Neural crest cell (in vitro differentiated cells): Measurements from ENCODE around the gene RELN. TPM values are rescaled to one million over a fixed set of nuclear protein-coding genes. Genes with fewer than 3 reads are reported as not detected.

Experiments used
- DNase-seq: peaks from one replicate; pipeline ENCODE4 v3.0.0; 2021; ENCODE audit warnings: low read depth, mixed read lengths, low spot score
- H3K27ac Mint-ChIP-seq: one replicate; pipeline ENCODE4 v1.8.0; 2021; ENCODE audit warnings: mild to moderate bottlenecking, mixed read lengths; ENCODE audit not compliant: unreplicated experiment
- H3K27me3 Mint-ChIP-seq: 2 replicates; pipeline ENCODE4 v1.8.0; 2021; ENCODE audit warnings: low read depth, mild to moderate bottlenecking, mixed read lengths
- H3K36me3 Mint-ChIP-seq: 2 replicates; pipeline ENCODE4 v1.8.0; 2021; ENCODE audit warnings: low read depth, mild to moderate bottlenecking, mixed read lengths
- H3K4me1 Mint-ChIP-seq: 2 replicates; pipeline ENCODE4 v1.8.0; 2021; ENCODE audit warnings: mixed read lengths
- H3K4me3 Mint-ChIP-seq: one replicate; pipeline ENCODE4 v1.8.0; 2021; ENCODE audit warnings: mild to moderate bottlenecking, mixed read lengths
- H3K9me3 Mint-ChIP-seq: 2 replicates; pipeline ENCODE4 v1.8.0; 2021; ENCODE audit warnings: mixed read lengths
- total RNA-seq: library from RNA; stranded (reverse); gene quantifications from 2 replicates; pipeline ENCODE4 v1.2.1, GENCODE V29; 2021
- TF ChIP-seq, protein P1 (sequence below): fragments of 200-600 bp; sonication (generic); conservative IDR thresholded peaks from 2 replicates; pipeline ENCODE4 v1.5.0; 2021; ENCODE audit warnings: antibody characterized with exemption, mild to moderate bottlenecking

The RELN gene
- total RNA-seq, 1 donor from 2014 or later = 0.02 TPM

DNA sequence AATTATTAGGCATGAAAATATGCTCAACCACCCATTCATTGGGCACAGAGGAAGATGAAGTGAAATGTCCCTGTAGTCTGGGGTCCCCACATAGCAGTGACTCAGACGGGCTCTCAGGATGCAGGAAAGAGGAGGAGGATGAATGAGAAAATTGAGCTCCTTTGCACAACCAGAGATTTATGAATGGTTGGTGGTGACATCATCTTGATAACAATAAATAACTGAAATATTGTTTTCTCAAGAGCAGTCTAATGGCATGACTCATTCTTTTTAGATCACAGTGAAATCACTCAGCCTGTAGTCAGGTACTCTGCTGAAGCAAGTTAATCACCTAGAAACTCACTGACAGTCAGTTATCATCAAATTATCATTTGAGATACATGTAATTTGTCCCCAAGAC is 254.1 kb downstream of the RELN start:
- Mint-ChIP-seq H3K27me3 (peaks cover 8% of the 10 kb centered on the region), H3K27ac (no peak overlapping the region), H3K9me3 (peaks cover 5% of the 10 kb centered on the region), H3K4me1 (peaks cover 10% of the 10 kb centered on the region), H3K36me3 (no peaks in the 10 kb centered on the region), H3K4me3 (no peak overlapping the region)
- DNase-seq = no peak
- TF ChIP-seq, protein P1, sequence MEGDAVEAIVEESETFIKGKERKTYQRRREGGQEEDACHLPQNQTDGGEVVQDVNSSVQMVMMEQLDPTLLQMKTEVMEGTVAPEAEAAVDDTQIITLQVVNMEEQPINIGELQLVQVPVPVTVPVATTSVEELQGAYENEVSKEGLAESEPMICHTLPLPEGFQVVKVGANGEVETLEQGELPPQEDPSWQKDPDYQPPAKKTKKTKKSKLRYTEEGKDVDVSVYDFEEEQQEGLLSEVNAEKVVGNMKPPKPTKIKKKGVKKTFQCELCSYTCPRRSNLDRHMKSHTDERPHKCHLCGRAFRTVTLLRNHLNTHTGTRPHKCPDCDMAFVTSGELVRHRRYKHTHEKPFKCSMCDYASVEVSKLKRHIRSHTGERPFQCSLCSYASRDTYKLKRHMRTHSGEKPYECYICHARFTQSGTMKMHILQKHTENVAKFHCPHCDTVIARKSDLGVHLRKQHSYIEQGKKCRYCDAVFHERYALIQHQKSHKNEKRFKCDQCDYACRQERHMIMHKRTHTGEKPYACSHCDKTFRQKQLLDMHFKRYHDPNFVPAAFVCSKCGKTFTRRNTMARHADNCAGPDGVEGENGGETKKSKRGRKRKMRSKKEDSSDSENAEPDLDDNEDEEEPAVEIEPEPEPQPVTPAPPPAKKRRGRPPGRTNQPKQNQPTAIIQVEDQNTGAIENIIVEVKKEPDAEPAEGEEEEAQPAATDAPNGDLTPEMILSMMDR = no peak

DNA sequence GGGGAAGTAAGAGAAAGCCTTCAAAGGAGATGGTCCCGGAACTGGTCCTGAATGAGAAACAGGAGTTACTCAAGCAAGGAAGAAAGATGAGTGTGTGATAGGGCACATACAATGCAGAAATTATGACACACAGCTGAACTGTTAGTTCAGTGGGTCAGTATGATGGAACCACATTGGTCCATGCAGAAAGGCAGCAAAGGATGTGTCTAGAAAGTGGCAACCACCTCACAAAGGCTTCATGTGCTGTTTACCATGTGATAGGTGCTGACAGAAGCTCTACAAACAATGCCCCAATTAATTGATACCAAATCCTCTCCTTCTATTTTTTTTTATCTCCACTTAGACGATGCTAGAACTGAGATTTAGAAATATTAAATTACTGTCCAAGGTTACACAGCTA is 258.3 kb downstream of the RELN start:
- H3K4me3 Mint-ChIP-seq = no peak overlapping the region
- TF ChIP-seq, protein P1 = no peak
- H3K27me3 Mint-ChIP-seq = peaks cover 9% of the 10 kb centered on the region
- no peaks in the 10 kb centered on the region for H3K36me3 Mint-ChIP-seq
- H3K27ac Mint-ChIP-seq = no peak overlapping the region
- DNase-seq = no peak
- H3K4me1 Mint-ChIP-seq = peaks cover 10% of the 10 kb centered on the region
- H3K9me3 Mint-ChIP-seq = no peaks in the 10 kb centered on the region

- no peak overlapping the region for H3K4me3 Mint-ChIP-seq
- H3K27me3 Mint-ChIP-seq = peaks cover 19% of the 10 kb centered on the region
- H3K36me3 Mint-ChIP-seq = no peaks in the 10 kb centered on the region
- H3K4me1 Mint-ChIP-seq = peaks cover under 1% of the 10 kb centered on the region
- no peak overlapping the region for H3K27ac Mint-ChIP-seq
- DNase-seq = no peak
- no peaks in the 10 kb centered on the region for H3K9me3 Mint-ChIP-seq
- TF ChIP-seq, protein P1 = no peak
Observed at GRCh38 chr7:103729026-103729425, 260.4 kb downstream of the RELN start.

- H3K4me1 Mint-ChIP-seq = no peaks in the 10 kb centered on the region
- DNase-seq = no peak
Observed at GRCh38 chr7:103727982-103728610, 261.4 kb downstream of the RELN start.

DNA sequence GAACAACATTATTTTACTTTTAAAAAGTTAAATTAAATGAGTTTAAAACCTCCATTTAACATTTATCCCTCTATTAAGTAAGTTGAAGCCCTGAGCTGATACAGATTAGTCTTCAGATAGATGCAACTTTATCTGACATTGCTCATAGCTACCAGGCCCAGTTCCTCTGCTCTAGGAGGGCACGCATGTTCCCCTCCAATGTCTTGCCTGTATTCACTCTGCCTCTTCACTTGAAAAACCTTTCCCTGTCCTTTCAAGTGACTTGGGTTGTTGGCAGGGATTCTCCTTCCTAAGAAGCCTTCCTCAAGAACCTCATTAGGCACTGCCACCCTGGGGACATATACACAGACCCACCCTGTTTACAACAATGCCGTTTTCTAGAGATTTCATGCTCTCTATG is 270.4 kb downstream of the RELN start:
- TF ChIP-seq, protein P1 = no peak
- Mint-ChIP-seq H3K9me3 (no peaks in the 10 kb centered on the region), H3K4me3 (no peak overlapping the region), H3K4me1 (no peaks in the 10 kb centered on the region), H3K27ac (no peak overlapping the region), H3K27me3 (peaks cover 56% of the 10 kb centered on the region), H3K36me3 (no peaks in the 10 kb centered on the region)
- no peak for DNase-seq

More at GRCh38 chr7:103727982-103728610, 261.4 kb downstream of the RELN start:
- no peaks in the 10 kb centered on the region for H3K9me3 Mint-ChIP-seq
- no peak overlapping the region for H3K27ac Mint-ChIP-seq
- peaks cover 25% of the 10 kb centered on the region for H3K27me3 Mint-ChIP-seq
- H3K36me3 Mint-ChIP-seq = no peaks in the 10 kb centered on the region
- TF ChIP-seq, protein P1 = no peak
- H3K4me3 Mint-ChIP-seq = no peak overlapping the region
